NOMO-1 (cell line): ENCODE measurements around the gene MCUB.
"Not testable (repeated sequence)": the region's sequence is repeated elsewhere in the genome, so short reads cannot be mapped to it uniquely, and the experiment has no call there.

Source experiments
- DNase-seq, 2 experiments: peaks; one replicate each; lab custom pipeline; 2025; ENCODE audit not compliant: unreplicated experiment in 2 of 2; lab: John Stamatoyannopoulos, UW

Gene MCUB

DNA sequence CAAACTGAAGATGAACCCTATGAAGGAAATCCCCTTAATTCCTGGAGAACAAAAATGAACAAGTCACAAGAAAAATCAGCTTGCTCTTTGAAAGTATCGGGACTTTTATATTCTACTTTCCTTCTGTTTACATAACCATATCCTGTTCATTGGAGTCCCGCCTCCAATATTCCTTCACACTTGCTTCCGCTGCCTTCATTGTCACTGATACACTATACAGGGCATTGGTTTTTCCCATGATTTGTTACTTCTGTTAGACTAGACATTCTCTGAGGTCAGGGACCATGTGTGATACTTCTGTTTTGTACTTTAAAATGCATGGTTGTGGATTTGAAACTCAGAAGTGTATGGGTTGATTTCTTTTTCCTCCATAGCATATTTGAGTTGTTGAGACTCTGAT, 18.8 kb downstream of the MCUB start:
- no peak for DNase-seq

DNA sequence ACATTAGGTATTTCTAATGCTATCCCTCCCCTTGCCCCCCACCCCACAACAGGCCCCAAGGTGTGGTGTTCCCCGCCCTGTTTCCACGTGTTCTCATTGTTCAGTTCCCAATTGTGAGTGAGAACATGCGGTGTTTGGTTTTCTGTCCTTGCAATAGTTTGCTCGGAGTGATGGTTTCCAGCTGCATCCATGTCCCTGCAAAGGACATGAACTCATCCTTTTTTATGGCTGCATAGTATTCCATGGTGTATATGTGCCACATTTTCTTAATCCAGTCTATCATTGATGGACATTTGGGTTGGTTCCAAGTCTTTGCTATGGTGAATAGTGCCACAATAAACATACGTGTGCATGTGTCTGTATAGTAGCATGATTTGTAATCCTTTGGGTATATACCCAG, 20.0 kb downstream of the MCUB start:
- not testable (repeated sequence) for DNase-seq

DNA sequence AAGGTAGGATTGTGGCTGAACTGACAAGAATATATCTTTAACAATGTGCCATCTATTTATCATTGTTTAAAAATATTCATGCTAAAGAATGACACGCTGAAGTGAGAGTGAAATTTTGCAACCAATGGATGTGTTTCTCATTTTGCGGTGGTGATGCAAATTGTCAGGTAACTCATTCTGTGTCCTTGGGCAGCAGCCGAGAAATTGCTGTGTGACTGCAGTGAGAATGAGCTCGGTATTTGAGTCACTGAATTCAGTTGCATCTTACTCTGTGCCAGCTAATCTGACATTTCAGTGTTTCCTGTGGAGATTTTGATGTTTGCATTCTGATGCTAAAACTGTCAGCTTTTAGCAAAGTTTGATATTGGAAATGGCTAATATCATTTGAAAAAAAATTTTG, 28.1 kb downstream of the MCUB start:
- no peak for DNase-seq

DNA sequence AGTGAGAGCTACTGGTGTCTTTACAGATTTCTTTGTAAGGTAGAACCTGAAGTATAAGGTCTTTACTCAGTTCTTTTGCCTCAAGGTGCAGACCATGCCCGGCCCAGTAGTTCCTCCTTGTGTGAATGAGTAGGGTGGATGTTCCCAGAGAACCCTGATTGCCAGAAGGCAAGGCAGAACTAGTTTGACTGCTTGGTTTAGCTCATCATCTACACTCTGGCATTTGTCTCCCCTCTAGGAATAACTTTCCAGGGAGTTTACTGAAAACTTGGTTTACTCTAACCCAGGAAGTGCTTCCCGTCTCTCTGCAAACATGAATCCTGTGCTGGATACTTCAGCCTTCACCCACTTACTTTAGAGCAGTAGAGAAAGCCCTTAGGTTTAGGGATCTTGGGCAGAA, 29.1 kb downstream of the MCUB start:
- DNase-seq: no peak

DNA sequence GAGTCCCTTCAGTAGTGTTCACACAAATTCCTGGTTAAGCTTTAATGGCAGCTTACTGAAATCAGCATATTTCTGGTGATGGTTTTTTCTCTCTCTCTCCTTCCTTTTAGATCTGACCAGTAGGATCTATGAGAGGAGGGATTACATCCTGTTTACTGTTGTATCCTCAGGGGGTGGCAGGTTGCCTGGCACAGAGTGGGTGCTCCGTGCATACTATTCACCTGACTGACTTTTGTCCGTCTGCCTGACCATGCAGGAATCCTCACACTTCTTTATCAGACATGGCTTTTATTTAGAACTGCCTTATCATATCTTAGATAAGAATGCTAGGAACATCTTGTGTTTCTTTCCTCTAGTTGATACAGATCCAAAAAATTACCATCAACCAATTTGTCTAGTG, 29.6 kb downstream of the MCUB start:
- DNase-seq: no peak

DNA sequence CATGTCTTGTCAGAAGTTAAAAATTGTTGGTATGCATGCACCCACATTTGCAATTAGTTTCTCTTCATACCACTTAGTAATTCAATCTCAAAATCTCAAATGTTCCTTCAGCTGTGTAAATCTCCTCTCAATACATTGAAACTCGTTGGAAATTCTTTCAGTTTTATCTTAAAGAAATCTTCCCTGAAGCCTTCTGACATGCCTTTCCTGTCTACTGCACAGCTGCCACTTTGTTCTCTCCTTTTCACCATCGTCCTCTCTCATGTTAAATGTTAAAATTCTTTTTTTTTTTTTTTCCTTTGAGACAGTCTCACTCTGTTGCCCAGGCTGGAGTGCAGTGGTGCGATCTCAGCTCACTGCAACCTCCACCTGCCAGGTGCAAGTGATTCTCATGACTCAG, 30.9 kb downstream of the MCUB start:
- DNase-seq: no peak

DNA sequence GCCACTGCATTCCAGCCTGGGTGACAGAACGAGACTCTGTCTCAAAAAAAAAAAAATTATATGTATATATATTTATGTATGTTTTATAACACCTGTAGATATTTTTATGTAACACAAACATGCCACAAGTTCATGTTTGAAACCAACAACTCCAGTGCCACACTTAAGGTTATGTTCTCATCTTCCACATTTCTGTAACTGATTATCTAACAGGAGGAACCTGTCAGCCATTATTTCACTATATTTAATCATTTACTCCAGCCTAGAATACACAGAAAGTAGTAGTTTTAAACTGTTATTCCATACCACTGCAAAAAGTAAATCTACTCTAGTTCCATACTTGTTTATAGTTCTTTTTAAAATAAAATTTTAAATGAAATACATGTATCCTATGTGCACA, 32.3 kb downstream of the MCUB start:
- DNase-seq: no peak

DNA sequence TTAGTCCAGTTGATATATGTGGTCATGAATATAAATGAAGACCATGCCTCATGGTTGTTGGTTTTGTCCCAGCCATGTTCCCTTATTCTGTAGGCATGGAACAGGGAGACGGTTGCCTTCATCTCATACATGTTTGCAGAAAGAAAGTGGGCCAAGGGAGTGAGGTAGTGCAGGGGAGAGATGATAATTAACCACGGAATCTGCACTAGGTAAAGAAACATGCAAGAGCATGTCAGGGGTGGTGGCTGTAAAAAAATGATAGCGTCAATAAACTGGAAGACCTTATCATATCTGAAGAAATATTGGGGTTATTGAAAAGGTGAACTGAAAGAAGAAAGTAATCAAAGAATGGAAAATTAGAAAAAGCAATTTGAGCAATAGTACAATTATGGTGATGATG, 35.1 kb downstream of the MCUB start:
- not testable (repeated sequence) for DNase-seq

DNA sequence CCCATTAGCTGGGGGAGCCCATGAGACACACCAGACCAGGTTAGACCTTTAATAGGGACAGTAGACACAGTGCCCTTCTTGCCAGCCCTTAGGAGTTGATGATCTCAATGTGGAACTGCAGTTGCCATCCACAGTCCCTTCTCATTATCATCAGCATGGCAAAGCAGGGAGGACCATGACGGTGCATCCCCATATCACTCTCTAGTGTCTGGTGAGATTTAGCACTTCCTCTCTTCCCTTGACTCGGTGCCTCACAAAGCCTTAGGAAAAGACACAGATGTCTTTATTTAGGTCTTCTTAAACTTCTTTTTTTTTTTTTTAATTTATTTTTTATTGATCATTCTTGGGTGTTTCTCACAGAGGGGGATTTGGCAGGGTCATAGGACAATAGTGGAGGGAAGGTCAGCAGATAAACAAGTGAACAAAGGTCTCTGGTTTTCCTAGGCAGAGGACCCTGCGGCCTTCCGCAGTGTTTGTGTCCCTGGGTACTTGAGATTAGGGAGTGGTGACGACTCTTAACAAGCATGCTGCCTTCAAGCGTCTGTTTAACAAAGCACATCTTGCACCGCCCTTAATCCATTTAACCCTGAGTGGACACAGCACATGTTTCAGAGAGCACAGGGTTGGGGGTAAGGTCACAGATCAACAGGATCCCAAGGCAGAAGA, 36.5 kb downstream of the MCUB start:
- not testable (repeated sequence) for DNase-seq

DNA sequence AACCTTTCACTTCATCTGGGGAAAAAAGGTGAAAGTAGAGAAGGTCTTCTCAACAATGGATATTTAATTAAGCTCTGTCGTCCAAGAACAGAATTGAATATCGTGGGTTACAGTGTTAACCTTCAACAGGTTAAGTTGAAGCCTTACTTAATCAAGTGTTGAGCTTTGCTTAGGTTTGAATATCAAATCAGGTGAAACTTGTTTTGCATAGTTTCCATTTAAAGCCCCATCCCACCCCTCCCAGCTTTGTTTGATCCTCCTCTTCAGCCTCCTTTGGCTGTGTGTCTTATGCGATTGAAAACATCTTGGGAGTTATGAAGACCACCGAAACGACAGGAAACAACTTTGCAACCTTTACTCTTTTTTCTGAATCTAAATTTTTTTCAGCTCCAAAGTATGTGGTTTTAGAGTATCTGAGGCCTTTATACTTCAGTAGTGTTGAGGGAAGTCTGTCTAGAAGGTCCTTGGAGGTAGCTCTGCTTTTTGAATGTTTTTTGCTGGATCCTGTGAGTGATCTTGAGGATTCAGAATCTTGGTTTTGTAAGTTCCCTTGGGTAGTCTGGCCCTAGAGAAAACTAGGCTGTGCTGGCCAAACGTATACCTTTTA, 39.1 kb downstream of the MCUB start:
- no peak for DNase-seq

DNA sequence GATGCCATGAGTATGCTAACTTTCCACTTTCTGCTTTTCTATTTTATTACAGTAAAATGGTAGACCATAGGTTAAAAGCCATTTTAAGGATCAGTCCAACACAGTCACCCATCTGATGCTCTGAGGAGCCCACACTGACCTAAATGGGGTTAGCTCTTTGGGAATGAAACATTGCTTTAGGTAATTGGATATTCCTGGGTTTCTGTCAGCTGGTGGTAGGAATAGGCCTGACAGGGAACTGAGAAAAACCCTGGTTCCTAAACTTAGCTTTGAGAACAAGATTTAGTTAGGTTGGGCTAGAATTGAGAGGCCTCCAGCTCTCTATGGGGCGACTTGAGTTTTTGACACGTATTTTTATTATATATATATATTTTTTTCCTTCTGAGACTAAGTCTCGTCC, 40.4 kb downstream of the MCUB start:
- DNase-seq: no peak

DNA sequence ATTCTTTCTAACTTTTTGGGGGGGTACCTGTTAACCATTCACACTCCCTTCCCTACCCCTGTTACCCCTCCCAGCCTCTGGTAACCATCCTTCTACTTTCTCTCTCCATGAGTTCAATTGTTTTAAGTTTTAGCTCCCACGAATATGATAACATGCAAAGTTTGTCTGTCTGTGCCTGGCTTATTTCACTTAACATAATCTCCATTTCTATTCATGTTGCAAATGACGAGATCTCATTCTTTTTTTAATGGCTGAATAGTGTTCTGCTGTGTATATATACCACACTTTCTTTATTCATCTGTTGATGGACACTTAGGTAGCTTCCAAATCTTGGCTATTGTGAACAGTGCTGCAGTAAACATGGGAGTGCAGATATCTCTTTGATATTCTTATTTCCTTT, 41.3 kb downstream of the MCUB start:
- no peak for DNase-seq

DNA sequence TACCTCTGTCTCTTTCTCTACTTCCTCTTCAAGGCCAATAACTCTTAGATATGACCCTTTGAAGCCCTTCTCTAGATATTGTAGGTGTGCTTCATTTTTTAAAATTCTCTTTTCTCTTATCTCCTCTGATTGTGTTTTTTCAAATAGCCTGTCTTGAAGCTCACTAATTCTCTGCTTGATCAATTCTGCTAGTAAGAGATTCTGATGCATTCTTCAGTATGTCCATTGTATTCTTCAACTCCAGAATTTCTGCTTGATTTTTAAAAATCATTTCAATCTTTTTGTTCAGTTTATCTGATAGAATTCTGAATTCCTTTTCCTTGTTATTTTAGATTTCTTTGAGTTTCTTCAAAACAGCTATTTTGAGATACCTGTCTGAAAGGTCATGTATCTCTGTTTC, 47.9 kb downstream of the MCUB start:
- no peak for DNase-seq

DNA sequence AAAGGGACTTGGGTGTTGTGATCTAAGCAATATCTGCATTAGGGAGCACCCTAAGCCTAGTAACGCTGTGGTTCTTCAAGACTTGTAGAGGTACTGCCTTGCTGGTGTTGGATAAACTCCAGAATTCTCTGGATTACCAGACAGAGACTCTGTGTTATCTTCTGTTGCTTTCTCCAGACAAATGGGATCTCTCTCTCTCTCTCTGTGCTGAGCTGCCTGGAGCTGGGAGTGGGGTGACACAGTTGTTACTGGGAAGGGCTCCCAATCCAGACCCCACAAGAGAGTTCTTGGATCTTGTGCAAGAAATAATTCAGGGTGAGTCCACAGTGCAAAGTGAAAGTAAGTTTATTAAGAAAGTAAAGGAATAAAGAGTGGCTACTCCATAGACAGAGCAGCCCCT, 48.8 kb downstream of the MCUB start:
- no peak for DNase-seq

DNA sequence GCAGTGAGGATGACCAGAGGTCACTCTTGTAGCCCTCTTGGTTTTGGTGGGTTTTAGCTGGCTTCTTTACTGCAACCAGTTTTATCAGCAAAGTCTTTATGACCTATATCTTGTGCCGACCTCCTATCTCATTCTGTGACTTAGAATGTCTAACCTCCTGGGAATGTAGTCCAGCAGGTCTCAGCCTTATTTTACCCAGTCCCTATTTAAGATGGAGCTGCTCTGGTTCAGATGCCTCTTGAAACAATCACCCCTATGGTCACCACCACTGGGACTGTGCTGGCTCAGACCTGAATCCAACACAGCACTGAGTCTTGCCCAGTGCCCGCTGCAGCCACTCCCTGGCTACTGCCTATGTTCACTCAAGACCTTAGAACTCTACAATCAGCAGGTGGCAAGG, 49.4 kb downstream of the MCUB start:
- no peak for DNase-seq

DNA sequence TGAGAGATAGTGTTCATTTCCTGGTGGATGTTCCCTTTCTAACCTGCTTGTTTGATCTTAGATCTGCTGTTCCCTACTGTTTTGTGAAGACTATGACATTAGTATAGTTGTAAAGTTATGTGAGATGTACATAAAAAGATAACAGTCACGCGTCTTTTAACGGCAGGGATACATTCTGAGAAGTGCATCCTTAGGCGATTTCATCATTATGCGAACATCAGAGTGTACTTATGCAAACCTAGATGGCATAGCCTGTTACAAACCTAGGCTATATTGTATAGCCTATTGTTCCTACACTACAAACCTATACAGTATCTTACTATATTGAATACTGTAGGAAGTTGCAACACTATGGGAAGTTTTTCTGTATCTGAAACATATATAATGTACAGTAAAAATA, 50.4 kb downstream of the MCUB start:
- DNase-seq: no peak

DNA sequence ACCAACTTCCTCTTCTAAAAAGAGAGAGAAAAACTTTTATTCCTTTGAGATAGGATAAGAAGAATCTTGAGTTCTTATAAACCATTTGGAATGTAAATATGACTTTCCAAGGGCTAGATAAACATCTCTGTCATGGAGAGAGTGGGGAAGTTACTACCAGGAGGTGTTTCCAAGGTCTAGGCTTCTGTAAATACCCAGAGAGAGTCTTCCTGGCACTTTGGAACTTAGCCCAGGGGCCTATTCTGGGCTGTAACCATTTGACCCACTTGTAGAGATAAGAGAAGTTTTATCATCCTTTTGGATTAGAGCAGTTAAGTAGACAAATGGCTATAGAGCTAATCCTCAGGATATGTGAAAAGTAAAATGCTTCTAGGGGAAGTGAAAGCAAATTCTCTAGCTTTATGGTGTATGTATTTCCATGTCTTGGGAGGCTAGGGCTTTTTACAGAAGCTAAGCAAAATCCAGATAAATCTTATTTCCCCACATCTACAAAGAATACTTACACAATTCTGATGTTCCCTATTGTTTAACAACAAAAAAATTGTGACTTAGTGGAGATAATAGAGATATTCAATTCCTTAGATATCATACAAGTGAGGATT, 51.1 kb downstream of the MCUB start:
- peak in 1 of 2 experiments; percentile 3 for DNase-seq

DNA sequence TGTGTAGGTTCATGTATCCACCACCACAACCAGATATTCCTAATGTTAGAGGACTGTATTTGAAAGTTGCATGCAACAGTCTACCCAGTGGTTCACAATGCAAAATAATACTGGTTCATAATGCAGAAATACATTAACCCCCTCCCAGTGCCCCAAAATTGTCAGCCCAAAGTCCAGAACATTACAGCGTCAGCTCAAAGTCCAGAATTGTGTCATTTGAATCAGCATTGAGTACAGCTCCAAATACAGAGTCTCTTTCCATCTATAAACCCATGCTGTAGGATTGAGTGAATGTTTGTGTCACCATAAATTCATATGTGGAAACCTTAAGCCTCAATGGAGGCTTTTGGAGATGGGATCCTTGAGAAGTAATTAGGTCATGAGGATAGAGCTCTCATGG, 54.0 kb downstream of the MCUB start:
- DNase-seq: no peak

DNA sequence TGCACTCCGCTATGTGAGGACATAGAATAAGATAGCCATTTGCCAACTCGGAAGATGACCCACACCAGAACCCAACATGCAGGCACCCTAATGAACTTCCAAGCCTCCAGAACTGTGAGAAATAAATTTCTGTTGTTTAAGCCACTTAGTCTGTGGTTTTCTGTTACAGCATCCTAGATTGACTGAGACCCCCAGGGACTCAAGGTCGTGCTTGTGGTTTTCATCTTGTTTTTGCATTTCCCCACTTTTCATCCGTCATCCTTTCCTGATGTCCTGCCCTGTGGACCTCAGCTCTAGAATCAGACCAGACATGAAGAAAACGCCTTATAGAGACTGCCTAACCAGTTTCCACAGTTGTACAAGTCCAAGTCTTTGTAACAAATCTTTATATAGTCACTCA, 54.4 kb downstream of the MCUB start:
- no peak for DNase-seq

DNA sequence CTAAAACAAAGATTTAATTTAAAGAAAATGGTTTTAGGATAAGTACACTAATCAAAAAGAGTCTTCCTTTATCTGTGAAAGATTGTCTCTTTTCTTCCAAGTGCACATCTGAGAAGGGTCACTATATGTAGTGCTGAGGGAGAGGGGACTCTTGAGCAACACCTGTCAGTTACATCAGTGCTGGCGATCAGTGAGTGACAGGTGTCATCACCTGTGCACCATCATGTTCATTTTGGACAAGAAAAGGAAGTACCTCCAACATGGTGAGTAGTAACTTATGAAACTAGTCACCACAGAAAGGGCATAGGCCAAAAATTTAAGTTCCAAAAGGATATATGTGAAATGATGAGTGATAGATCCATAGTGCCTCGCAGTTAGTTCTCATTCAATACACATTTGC, 55.7 kb downstream of the MCUB start:
- DNase-seq: no peak

DNA sequence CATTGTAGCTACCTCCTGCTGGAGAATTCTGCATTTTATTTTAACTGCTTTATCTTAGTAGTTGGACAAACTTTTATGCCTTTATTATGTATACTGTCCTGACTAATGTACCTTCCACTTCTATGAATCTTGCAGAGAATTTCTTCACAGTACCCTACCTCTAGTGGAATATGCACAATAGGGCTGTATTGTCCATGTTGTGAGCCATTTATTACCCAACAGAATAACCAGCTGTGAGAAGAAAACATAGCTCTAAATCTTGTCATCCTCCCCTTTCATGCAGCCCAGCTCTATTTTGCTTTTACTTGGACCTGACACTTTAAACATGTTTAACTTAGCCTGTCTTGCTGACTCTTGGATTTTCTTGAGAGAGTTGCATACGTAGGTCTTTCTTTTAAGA, 56.2 kb downstream of the MCUB start:
- DNase-seq: no peak

DNA sequence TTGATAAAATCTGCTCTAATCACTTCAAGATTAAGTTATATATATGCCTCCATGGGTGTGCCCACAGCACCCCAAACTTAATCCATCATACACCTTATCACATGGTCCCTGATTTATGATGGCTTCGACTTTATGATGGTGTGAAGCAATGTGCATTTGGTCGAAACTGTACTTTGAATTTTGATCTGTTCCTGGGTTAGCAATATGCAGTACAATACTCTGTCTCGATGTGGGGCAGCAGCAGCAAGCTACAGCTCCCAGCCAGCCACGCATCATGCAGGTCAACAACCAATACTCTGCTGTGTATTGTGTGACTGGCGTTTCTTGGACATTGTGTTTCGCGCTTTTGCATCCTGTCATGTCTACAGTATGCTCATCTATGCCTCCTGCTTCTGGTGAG, 62.6 kb downstream of the MCUB start:
- peak in 1 of 2 experiments; percentile 69 for DNase-seq

DNA sequence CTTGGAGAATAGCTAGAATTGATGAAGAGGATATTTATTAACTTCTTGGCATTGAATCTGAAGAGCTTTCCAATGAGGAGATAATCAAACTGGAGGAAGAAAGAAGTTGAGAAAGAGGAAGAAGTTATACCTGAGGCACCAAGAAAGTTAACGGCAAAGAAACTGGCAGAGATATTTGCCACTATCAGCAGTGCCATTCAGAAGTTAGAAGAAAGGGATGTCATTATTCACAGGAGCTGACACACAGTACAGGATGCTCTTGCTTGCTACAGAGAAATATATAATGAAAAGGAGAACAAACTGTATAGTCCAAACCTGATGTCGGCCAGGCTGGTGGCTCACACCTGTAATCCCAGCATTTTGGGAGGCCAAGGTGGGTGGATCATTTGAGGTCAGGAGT, 64.5 kb downstream of the MCUB start:
- DNase-seq: no peak
